GM12875 (cell line): Measurements from ENCODE around the gene SAXO1.

ENCODE experiments used
- H3K4me3 ChIP-seq: one replicate; pipeline ENCODE4 v1.5.1; 2011; ENCODE audit warnings: low read depth, low read length, control low read depth
- TF ChIP-seq, protein P1 (sequence below): IDR thresholded peaks from 2 replicates; pipeline ENCODE4 v1.5.1; 2011; ENCODE audit warnings: low read depth, mild to moderate bottlenecking, control low read depth, inconsistent platforms, low read length, moderate library complexity, borderline replicate concordance; ENCODE audit not compliant: insufficient read depth

SAXO1 gene

DNA sequence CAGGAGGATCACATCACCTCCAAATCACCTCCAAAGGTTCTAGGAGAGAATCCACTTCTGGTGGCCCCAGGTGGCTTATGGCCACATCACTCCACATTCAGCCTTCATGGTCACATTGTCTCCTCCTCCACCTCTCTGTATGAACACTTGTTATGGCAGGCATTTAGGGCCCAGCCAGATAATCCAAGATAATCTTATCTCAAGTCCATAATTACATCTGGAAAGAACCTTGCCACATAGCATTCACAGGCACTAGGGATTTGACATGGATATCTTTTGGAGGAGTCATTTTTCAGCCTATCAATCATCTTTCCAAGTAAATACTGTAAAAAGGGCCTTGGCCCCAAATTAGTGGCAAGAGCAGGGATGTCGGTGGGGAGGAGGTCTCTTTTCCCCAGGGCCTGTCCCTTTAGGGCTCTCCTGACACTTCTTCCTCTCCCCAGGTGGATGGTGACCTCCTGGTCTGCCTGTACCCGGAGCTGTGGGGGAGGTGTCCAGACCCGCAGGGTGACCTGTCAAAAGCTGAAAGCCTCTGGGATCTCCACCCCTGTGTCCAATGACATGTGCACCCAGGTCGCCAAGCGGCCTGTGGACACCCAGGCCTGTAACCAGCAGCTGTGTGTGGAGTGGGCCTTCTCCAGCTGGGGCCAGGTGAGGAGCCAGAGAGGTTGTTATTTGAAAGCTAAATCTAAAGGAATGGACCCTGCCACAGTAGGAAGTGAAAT lies 140.9 kb downstream of the SAXO1 start:
- TF ChIP-seq, protein P1, sequence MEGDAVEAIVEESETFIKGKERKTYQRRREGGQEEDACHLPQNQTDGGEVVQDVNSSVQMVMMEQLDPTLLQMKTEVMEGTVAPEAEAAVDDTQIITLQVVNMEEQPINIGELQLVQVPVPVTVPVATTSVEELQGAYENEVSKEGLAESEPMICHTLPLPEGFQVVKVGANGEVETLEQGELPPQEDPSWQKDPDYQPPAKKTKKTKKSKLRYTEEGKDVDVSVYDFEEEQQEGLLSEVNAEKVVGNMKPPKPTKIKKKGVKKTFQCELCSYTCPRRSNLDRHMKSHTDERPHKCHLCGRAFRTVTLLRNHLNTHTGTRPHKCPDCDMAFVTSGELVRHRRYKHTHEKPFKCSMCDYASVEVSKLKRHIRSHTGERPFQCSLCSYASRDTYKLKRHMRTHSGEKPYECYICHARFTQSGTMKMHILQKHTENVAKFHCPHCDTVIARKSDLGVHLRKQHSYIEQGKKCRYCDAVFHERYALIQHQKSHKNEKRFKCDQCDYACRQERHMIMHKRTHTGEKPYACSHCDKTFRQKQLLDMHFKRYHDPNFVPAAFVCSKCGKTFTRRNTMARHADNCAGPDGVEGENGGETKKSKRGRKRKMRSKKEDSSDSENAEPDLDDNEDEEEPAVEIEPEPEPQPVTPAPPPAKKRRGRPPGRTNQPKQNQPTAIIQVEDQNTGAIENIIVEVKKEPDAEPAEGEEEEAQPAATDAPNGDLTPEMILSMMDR, result no peak
- H3K4me3 ChIP-seq, result no peak overlapping the region

DNA sequence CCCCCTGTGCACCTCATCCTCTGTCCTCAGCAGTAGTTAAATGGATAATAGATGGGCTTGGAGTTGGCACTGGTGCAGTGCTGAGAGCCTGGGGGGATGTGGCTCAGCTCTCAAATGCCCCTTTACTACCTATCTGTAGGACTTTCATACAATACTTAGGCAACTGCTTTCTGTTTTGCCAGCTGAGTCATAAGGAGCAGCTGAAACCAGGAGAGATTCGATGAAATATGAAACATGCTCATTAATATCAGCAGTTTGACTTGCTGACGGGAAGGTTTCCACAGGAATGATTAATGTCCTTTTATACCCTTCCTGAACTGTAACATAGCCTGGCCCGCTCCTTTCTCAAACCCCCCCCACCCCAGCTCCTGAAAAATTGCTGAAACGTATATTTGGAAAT lies 142.6 kb downstream of the SAXO1 start:
- H3K4me3 ChIP-seq, result no peak overlapping the region
- TF ChIP-seq, protein P1, result no peak

DNA sequence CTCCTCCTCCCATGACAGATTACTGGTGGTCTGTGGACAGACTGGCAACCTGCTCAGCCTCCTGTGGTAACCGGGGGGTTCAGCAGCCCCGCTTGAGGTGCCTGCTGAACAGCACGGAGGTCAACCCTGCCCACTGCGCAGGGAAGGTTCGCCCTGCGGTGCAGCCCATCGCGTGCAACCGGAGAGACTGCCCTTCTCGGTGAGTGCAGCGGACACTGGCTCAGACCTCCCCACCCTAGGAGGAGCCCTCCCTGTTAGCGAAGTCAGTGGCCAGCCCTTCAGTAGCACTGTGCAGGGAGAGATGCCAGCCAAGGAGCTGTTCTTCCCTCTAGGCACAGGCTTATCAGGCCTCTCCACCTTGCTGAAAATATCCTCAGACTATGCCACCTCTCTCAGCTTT lies 143.5 kb downstream of the SAXO1 start:
- TF ChIP-seq, protein P1, result no peak
- no peak overlapping the region for H3K4me3 ChIP-seq

DNA sequence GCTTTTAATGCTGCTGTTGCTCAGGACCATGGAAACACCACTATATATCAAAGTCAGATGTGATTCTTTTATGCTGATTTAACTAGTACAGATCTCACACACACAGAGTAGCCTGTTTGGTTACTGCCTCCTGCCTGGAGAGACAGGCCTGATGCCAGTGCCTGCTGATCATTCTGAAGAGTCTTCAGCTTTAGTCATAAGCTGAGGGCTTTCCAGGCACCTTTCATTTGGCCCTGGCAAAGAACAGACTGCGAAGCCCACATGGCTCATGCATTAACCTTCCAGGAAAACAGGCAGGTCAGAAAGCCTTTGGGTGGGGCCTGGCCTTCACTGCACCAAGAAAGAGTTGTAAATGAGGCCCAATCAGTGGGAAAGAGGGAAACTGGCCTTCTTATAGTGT lies 144.7 kb downstream of the SAXO1 start:
- no peak overlapping the region for H3K4me3 ChIP-seq
- TF ChIP-seq, protein P1, result no peak

DNA sequence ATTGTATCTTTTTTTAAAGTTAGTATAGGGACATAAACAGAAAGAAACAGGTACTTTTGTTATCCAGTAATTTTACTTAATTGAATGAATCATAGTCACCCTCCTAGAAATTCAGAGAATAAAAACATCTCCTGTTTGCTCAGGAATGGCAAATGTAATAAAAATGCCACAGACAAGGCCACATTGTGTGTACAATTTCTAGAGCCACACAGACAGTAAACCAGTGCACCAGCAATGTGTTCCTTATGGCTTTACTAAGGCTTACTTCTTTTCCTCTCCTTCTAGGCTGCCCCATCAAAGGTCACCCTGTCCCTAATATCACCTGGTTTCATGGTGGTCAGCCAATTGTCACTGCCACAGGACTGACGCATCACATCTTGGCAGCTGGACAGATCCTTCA lies 145.5 kb downstream of the SAXO1 start:
- TF ChIP-seq, protein P1, result no peak
- H3K4me3 ChIP-seq, result no peak overlapping the region

DNA sequence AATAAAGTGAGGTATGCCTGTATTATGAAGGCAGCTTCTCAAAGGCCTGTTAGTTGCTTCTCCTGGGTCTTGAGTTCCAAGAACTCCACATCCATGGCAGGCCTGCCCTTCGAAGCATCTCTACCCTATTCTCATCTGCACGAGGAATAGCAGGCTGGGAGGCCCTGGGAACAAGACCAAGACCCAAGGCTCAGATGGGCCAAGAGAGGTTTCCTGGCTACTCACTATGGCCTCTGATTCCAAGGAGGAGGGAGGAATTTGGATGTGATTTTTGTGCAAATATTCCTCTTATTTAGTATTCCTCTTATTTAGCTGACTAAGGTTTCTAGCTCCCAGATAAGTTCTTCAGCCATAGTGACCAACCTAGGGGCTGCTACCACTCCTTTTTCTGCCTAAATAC lies 151.3 kb downstream of the SAXO1 start:
- H3K4me3 ChIP-seq, result no peak overlapping the region

DNA sequence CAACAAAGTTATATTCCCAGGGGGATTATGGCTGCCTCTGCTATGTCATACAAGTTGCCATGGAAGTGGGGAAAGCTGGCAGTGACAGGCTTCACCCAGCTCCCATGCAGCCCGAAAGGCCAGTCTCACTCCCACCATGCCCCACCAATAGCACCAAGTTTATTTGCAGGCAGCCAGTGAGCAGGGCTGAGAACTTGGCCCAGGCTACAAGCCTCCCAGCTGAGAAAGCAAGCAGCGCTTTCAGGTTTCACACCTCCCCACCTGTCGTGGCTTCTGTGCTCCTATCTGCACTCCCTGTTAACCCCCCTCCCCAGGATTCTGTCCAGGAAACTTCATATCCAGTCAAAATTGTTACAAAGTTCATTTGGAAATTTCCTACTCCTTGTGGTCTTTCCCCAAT lies 155.0 kb downstream of the SAXO1 start:
- no peak overlapping the region for H3K4me3 ChIP-seq
- TF ChIP-seq, protein P1, result no peak

More for the DNA sequence above, 151.3 kb downstream of the SAXO1 start:
- TF ChIP-seq, protein P1, result no peak
